Muscle layer of duodenum (tissue), 2 donors: Measurements from ENCODE around the gene TAF1B.
A peak's percentile ranks its signal among the peaks of the same experiment; 100 is the strongest.
"Not testable (repeated sequence)": the region's sequence is repeated elsewhere in the genome, so short reads cannot be mapped to it uniquely, and the experiment has no call there.

Experiments
- H3K27ac ChIP-seq: one replicate; pipeline ENCODE4 v1.7.0; 2013; ENCODE audit warnings: mild to moderate bottlenecking, low read length
- H3K27me3 ChIP-seq: one replicate; pipeline ENCODE4 v1.7.0; 2013; ENCODE audit warnings: low read depth, mild to moderate bottlenecking, control low read depth, low read length
- H3K36me3 ChIP-seq, 2 donors: one replicate each; pipeline ENCODE4 v1.7.0; 2013; ENCODE audit warnings: low read length in 2 of 2, control low read depth in 1 of 2, mild to moderate bottlenecking in 1 of 2; ENCODE audit not compliant: insufficient read depth in 2 of 2, control insufficient read depth in 1 of 2
- H3K4me1 ChIP-seq, 2 donors: one replicate each; pipeline ENCODE4 v1.7.0; 2013; ENCODE audit warnings: low read length in 2 of 2, mild to moderate bottlenecking in 2 of 2, control low read depth in 1 of 2, moderate library complexity in 1 of 2; ENCODE audit not compliant: insufficient read depth in 2 of 2, control insufficient read depth in 1 of 2
- H3K4me3 ChIP-seq, 2 donors: one replicate each; pipeline ENCODE4 v1.7.0; 2013; ENCODE audit warnings: low read length in 2 of 2, low read depth in 1 of 2, mild to moderate bottlenecking in 1 of 2
- H3K9me3 ChIP-seq, 2 donors: one replicate each; pipeline ENCODE4 v1.7.0; 2013; ENCODE audit warnings: low read length in 2 of 2, control low read depth in 1 of 2, mild to moderate bottlenecking in 1 of 2; ENCODE audit not compliant: control insufficient read depth in 1 of 2
- donor health status: healthy.

Gene TAF1B

GRCh38 chr2:9837451-9837850 is 5.8 kb upstream of the TAF1B start:
- H3K27ac ChIP-seq, result no peak overlapping the region

GRCh38 chr2:9838391-9838790 is 4.9 kb upstream of the TAF1B start:
- Histone ChIP-seq H3K27ac (no peak overlapping the region), H3K4me1 (no peaks in the 10 kb centered on the region), H3K4me3 (no peak overlapping the region), H3K27me3 (no peaks in the 10 kb centered on the region), H3K9me3 (no peaks in the 10 kb centered on the region), H3K36me3 (no peaks in the 10 kb centered on the region)

More at GRCh38 chr2:9837451-9837850, 5.8 kb upstream of the TAF1B start:
- Histone ChIP-seq H3K36me3 (no peaks in the 10 kb centered on the region), H3K27me3 (no peaks in the 10 kb centered on the region), H3K4me1 (no peaks in the 10 kb centered on the region), H3K9me3 (no peaks in the 10 kb centered on the region), H3K4me3 (no peak overlapping the region)

- Histone ChIP-seq H3K4me1 (peaks cover 0 to 12% of the 10 kb centered on the region in 2 donors), H3K27ac (peak overlapping the region; percentile 85), H3K36me3 (peaks cover 0 to 8% of the 10 kb centered on the region in 2 donors), H3K9me3 (no peaks in the 10 kb centered on the region), H3K27me3 (no peaks in the 10 kb centered on the region), H3K4me3 (peak overlapping the region; percentile 71 to 78)
Observed at GRCh38 chr2:9842487-9843228, 616 bp upstream of the TAF1B start.

GRCh38 chr2:9844036-9844483 is 786 bp downstream of the TAF1B start:
- peaks cover 0 to 8% of the 10 kb centered on the region in 2 donors for H3K36me3 ChIP-seq
- no peaks in the 10 kb centered on the region for H3K9me3 ChIP-seq
- H3K4me1 ChIP-seq, result peaks cover 0 to 12% of the 10 kb centered on the region in 2 donors
- H3K4me3 ChIP-seq, result peak overlapping the region; percentile 71 to 78
- no peaks in the 10 kb centered on the region for H3K27me3 ChIP-seq
- peak overlapping the region; percentile 85 for H3K27ac ChIP-seq

- H3K4me3 ChIP-seq, result peak overlapping the region; percentile 71 to 78
- peaks cover 0 to 8% of the 10 kb centered on the region in 2 donors for H3K36me3 ChIP-seq
- no peaks in the 10 kb centered on the region for H3K9me3 ChIP-seq
- H3K4me1 ChIP-seq, result peaks cover 0 to 12% of the 10 kb centered on the region in 2 donors
- H3K27ac ChIP-seq, result no peak overlapping the region
- no peaks in the 10 kb centered on the region for H3K27me3 ChIP-seq
Observed at GRCh38 chr2:9844576-9844975, 1.3 kb downstream of the TAF1B start.

- H3K4me3 ChIP-seq, result no peak overlapping the region
- peaks cover 0 to 22% of the 10 kb centered on the region in 2 donors for H3K36me3 ChIP-seq
- H3K27me3 ChIP-seq, result no peaks in the 10 kb centered on the region
- H3K9me3 ChIP-seq, result no peaks in the 10 kb centered on the region
- peaks cover 0 to 12% of the 10 kb centered on the region in 2 donors for H3K4me1 ChIP-seq
- H3K27ac ChIP-seq, result no peak overlapping the region
Observed at GRCh38 chr2:9846554-9846953, 3.3 kb downstream of the TAF1B start.

GRCh38 chr2:9847140-9847539 is 3.9 kb downstream of the TAF1B start:
- Histone ChIP-seq H3K4me1 (peaks cover 0 to 12% of the 10 kb centered on the region in 2 donors), H3K4me3 (no peak overlapping the region), H3K27ac (no peak overlapping the region), H3K9me3 (no peaks in the 10 kb centered on the region), H3K36me3 (peaks cover 4 to 28% of the 10 kb centered on the region in 2 donors), H3K27me3 (no peaks in the 10 kb centered on the region)

- no peaks in the 10 kb centered on the region for H3K9me3 ChIP-seq
Observed at GRCh38 chr2:9852881-9853280, 9.6 kb downstream of the TAF1B start.

GRCh38 chr2:9857814-9858729 is 14.8 kb downstream of the TAF1B start:
- H3K4me1 ChIP-seq, result no peaks in the 10 kb centered on the region
- no peaks in the 10 kb centered on the region for H3K27me3 ChIP-seq
- H3K4me3 ChIP-seq, result no peak overlapping the region
- H3K9me3 ChIP-seq, result no peaks in the 10 kb centered on the region
- H3K36me3 ChIP-seq, result peaks cover 24 to 44% of the 10 kb centered on the region in 2 donors
- no peak overlapping the region for H3K27ac ChIP-seq

More at GRCh38 chr2:9852881-9853280, 9.6 kb downstream of the TAF1B start:
- no peak overlapping the region for H3K4me3 ChIP-seq
- no peak overlapping the region for H3K27ac ChIP-seq
- peaks cover 47 to 53% of the 10 kb centered on the region in 2 donors for H3K36me3 ChIP-seq
- no peaks in the 10 kb centered on the region for H3K4me1 ChIP-seq
- no peaks in the 10 kb centered on the region for H3K27me3 ChIP-seq

- H3K4me3 ChIP-seq, result no peak overlapping the region
- H3K36me3 ChIP-seq, result peaks cover 18 to 38% of the 10 kb centered on the region in 2 donors
- H3K27ac ChIP-seq, result no peak overlapping the region
- H3K27me3 ChIP-seq, result no peaks in the 10 kb centered on the region
- no peaks in the 10 kb centered on the region for H3K9me3 ChIP-seq
- no peaks in the 10 kb centered on the region for H3K4me1 ChIP-seq
Observed at GRCh38 chr2:9858730-9859068, 15.4 kb downstream of the TAF1B start.

- H3K27me3 ChIP-seq, result not testable (repeated sequence)
Observed at GRCh38 chr2:9860922-9861580, 17.8 kb downstream of the TAF1B start.

More at GRCh38 chr2:9860922-9861580, 17.8 kb downstream of the TAF1B start:
- H3K27ac ChIP-seq, H3K4me3 ChIP-seq, H3K9me3 ChIP-seq, H3K4me1 ChIP-seq: not testable (repeated sequence)
- H3K36me3 ChIP-seq, result peaks cover 6 to 17% of the 10 kb centered on the region in 2 donors
